Activated CD4-positive, CD25-positive, alpha-beta regulatory T cell treated with anti-CD3 and anti-CD28 coated beads, Interleukin-2, amount 50 U/mL, for 72 hours (primary cell): ENCODE results near the gene DHRSX.
"Not testable (repeated sequence)": the region's sequence is repeated elsewhere in the genome, so short reads cannot be mapped to it uniquely, and the experiment has no call there.

ENCODE experiments used
- DNase-seq: peaks from one replicate; pipeline ENCODE4 v3.0.0; 2021

Gene DHRSX

GRCh38 chrX:2500803-2501558 lies at the start of gene DHRSX, which contains the start of gene ZBED1:
DHRSX (minus strand) TSS chrX:2500976; CDS start chrX:2500925, 51 bp downstream.
ZBED1 (minus strand) TSS chrX:2500976; CDS start chrX:2490719, 10,257 bp downstream.
- DNase-seq, result peak; percentile 69

- no peak for DNase-seq
Observed at GRCh38 chrX:2549876-2550275, 49.1 kb upstream of the DHRSX start.

GRCh38 chrX:2548711-2549423 lies 48.1 kb upstream of the DHRSX start:
- DNase-seq, result no peak

GRCh38 chrX:2547736-2548135 lies 47.0 kb upstream of the DHRSX start:
- no peak for DNase-seq

GRCh38 chrX:2546496-2546895 lies 45.7 kb upstream of the DHRSX start:
- DNase-seq, result no peak

- no peak for DNase-seq
Observed at GRCh38 chrX:2545144-2545543, 44.4 kb upstream of the DHRSX start.

- DNase-seq, result no peak
Observed at GRCh38 chrX:2542826-2543521, 42.2 kb upstream of the DHRSX start.

- DNase-seq, result no peak
Observed at GRCh38 chrX:2541603-2542002, 40.8 kb upstream of the DHRSX start.

- DNase-seq, result no peak
Observed at GRCh38 chrX:2540426-2540947, 39.7 kb upstream of the DHRSX start.

GRCh38 chrX:2539586-2539985 lies 38.8 kb upstream of the DHRSX start:
- DNase-seq, result no peak

- DNase-seq, result no peak
Observed at GRCh38 chrX:2538031-2538757, 37.4 kb upstream of the DHRSX start.

- no peak for DNase-seq
Observed at GRCh38 chrX:2536974-2537373, 36.2 kb upstream of the DHRSX start.

- no peak for DNase-seq
Observed at GRCh38 chrX:2536141-2536540, 35.4 kb upstream of the DHRSX start.

- not testable (repeated sequence) for DNase-seq
Observed at GRCh38 chrX:2534261-2535021, 33.7 kb upstream of the DHRSX start.

- DNase-seq, result no peak
Observed at GRCh38 chrX:2533424-2533823, 32.6 kb upstream of the DHRSX start.

- DNase-seq, result no peak
Observed at GRCh38 chrX:2526390-2526789, 25.6 kb upstream of the DHRSX start.

- no peak for DNase-seq
Observed at GRCh38 chrX:2523911-2524310, 23.1 kb upstream of the DHRSX start.

- DNase-seq, result no peak
Observed at GRCh38 chrX:2521927-2522386, 21.2 kb upstream of the DHRSX start.

- no peak for DNase-seq
Observed at GRCh38 chrX:2521092-2521926, 20.5 kb upstream of the DHRSX start.

GRCh38 chrX:2520539-2520938 lies 19.8 kb upstream of the DHRSX start:
- DNase-seq, result no peak

- not testable (repeated sequence) for DNase-seq
Observed at GRCh38 chrX:2519638-2520037, 18.9 kb upstream of the DHRSX start.
